ENCODE results near the gene NDUFS7. TPM values are rescaled to one million over a fixed set of nuclear protein-coding genes. Genes with fewer than 3 reads are reported as not detected.

The NDUFS7 gene
- total RNA-seq, 1 donor, result 33.7 TPM

GRCh38 chr19:1351381-1351851 lies 32.3 kb upstream of the NDUFS7 start:
- TF ChIP-seq CTCF (IDR thresholded peaks at IDR 0.05; ENCODE audit: insufficient read depth, low read depth, low read length), result no peak
- no peak overlapping the region for H3K4me3 ChIP-seq (ENCODE audit: low read depth, low read length)
- DNase-seq (ENCODE audit: low read depth), result no peak

GRCh38 chr19:1353144-1353543 lies 30.6 kb upstream of the NDUFS7 start:
- H3K4me3 ChIP-seq (ENCODE audit: low read depth, low read length), result no peak overlapping the region
- no peak for DNase-seq (ENCODE audit: low read depth)
- no peak for TF ChIP-seq CTCF (IDR thresholded peaks at IDR 0.05; ENCODE audit: insufficient read depth, low read depth, low read length)

- DNase-seq (ENCODE audit: low read depth), result no peak
- no peak for TF ChIP-seq CTCF (IDR thresholded peaks at IDR 0.05; ENCODE audit: insufficient read depth, low read depth, low read length)
- H3K4me3 ChIP-seq (ENCODE audit: low read depth, low read length), result peak overlapping the region; percentile 88
These were observed 28.6 kb upstream of the NDUFS7 start for GRCh38 chr19:1354970-1355567.

- peak; percentile 40 for DNase-seq (ENCODE audit: low read depth)
- TF ChIP-seq CTCF (IDR thresholded peaks at IDR 0.05; ENCODE audit: insufficient read depth, low read depth, low read length), result no peak
These were observed 27.9 kb upstream of the NDUFS7 start for GRCh38 chr19:1355568-1356507.

GRCh38 chr19:1356508-1356865 lies 27.2 kb upstream of the NDUFS7 start:
- peak overlapping the region; percentile 88 for H3K4me3 ChIP-seq (ENCODE audit: low read depth, low read length)
- no peak for TF ChIP-seq CTCF (IDR thresholded peaks at IDR 0.05; ENCODE audit: insufficient read depth, low read depth, low read length)
- DNase-seq (ENCODE audit: low read depth), result peak; percentile 72

More at GRCh38 chr19:1355568-1356507, 27.9 kb upstream of the NDUFS7 start:
- H3K4me3 ChIP-seq (ENCODE audit: low read depth, low read length), result peak overlapping the region; percentile 88

- DNase-seq (ENCODE audit: low read depth), result no peak
- no peak overlapping the region for H3K4me3 ChIP-seq (ENCODE audit: low read depth, low read length)
- no peak for TF ChIP-seq CTCF (IDR thresholded peaks at IDR 0.05; ENCODE audit: insufficient read depth, low read depth, low read length)
These were observed 26.1 kb upstream of the NDUFS7 start for GRCh38 chr19:1357531-1358109.

Data from fibroblast of villous mesenchyme (primary cell).